OCI-LY3 (cell line): ENCODE results near the gene TSTD2.

Experiments
- H2AFZ ChIP-seq: fragments of 200-600, 300-600 bp; shearing (Covaris generic); 2 replicates; pipeline ENCODE4 v1.6.0; 2014; ENCODE audit warnings: antibody characterized with exemption, low read depth, low read length
- H3K27ac ChIP-seq: fragments of 200-600, 300-600 bp; sonication (generic); 2 replicates; pipeline ENCODE4 v1.5.1; 2014; ENCODE audit warnings: mild to moderate bottlenecking, low read length, moderate library complexity, mixed read lengths
- H3K27me3 ChIP-seq: fragments of 200-600, 300-600 bp; sonication (generic); 2 replicates; pipeline ENCODE4 v1.6.1; 2014; ENCODE audit warnings: low read depth, low read length, mixed read lengths
- H3K36me3 ChIP-seq: fragments of 200-600, 300-600 bp; sonication (generic); replicated peaks from 2 replicates; pipeline ENCODE3; 2014; ENCODE audit warnings: low read depth, low read length, mixed read lengths
- H3K4me1 ChIP-seq: fragments of 300-600, 200-600 bp; sonication (generic); 2 replicates; pipeline ENCODE4 v1.6.1; 2014; ENCODE audit warnings: low read length, mixed read lengths
- H3K4me2 ChIP-seq: fragments of 200-600, 300-600 bp; sonication (generic); 2 replicates; pipeline ENCODE4 v1.6.1; 2014; ENCODE audit warnings: low read length, mixed read lengths
- H3K4me3 ChIP-seq: fragments of 300-600, 200-600 bp; sonication (generic); 2 replicates; pipeline ENCODE4 v1.5.1; 2014; ENCODE audit warnings: antibody characterized with exemption, mild to moderate bottlenecking, low read length, moderate library complexity
- H3K79me2 ChIP-seq: fragments of 300-600, 200-600 bp; shearing (Covaris generic); 2 replicates; pipeline ENCODE4 v1.6.1; 2014; ENCODE audit warnings: mild to moderate bottlenecking, low read length, mixed read lengths
- H3K9ac ChIP-seq: fragments of 300-600, 200-600 bp; shearing (Covaris generic); 2 replicates; pipeline ENCODE4 v1.6.0; 2014; ENCODE audit warnings: mild to moderate bottlenecking, low read length, moderate library complexity
- H3K9me3 ChIP-seq: fragments of 200-600, 300-600 bp; shearing (Covaris generic); 2 replicates; pipeline ENCODE4 v1.6.1; 2014; ENCODE audit warnings: low read length, mixed read lengths; ENCODE audit not compliant: insufficient read depth
- H4K20me1 ChIP-seq: fragments of 200-600, 300-600 bp; sonication (generic); 2 replicates; pipeline ENCODE4 v1.6.1; 2016; ENCODE audit warnings: low read length, mixed read lengths; ENCODE audit not compliant: insufficient read depth
- CTCF ChIP-seq: fragments of 200-600, 300-600 bp; sonication (generic); IDR thresholded peaks from 2 replicates; pipeline ENCODE4 v1.5.1; 2014; ENCODE audit warnings: antibody characterized with exemption, low read length, low read depth
- EZH2phosphoT487 ChIP-seq: fragments of 200-600 bp; shearing (Covaris generic); IDR thresholded peaks from 2 replicates; pipeline ENCODE4 v1.6.1; 2018; ENCODE audit warnings: antibody characterized with exemption, mixed run types, low read depth

Gene TSTD2

GRCh38 chr9:97551308-97551707 lies 81.9 kb downstream of the TSTD2 start:
- Histone ChIP-seq H3K9ac (no peak overlapping the region), H3K27me3 (peaks cover 25% of the 10 kb centered on the region), H3K79me2 (no peaks in the 10 kb centered on the region), H3K36me3 (no peaks in the 10 kb centered on the region), H2AFZ (no peak overlapping the region), H3K9me3 (no peaks in the 10 kb centered on the region), H3K4me3 (no peak overlapping the region), H3K27ac (no peak overlapping the region), H3K4me2 (no peak overlapping the region), H3K4me1 (no peaks in the 10 kb centered on the region), H4K20me1 (no peaks in the 10 kb centered on the region)
- TF ChIP-seq EZH2phosphoT487 (no peak), CTCF (no peak)

- Histone ChIP-seq H4K20me1 (no peaks in the 10 kb centered on the region), H3K79me2 (no peaks in the 10 kb centered on the region), H3K27ac (no peak overlapping the region), H3K27me3 (peaks cover 25% of the 10 kb centered on the region), H3K9me3 (no peaks in the 10 kb centered on the region), H3K4me1 (no peaks in the 10 kb centered on the region), H3K36me3 (no peaks in the 10 kb centered on the region), H2AFZ (no peak overlapping the region), H3K4me2 (no peak overlapping the region), H3K4me3 (no peak overlapping the region), H3K9ac (no peak overlapping the region)
- no peak for TF ChIP-seq EZH2phosphoT487
- TF ChIP-seq CTCF = no peak
These were observed 82.8 kb downstream of the TSTD2 start for GRCh38 chr9:97550386-97550785.
